Glomerular visceral epithelial cell (primary cell): Measurements from ENCODE around the gene TDRD12.
A peak's percentile ranks its signal among the peaks of the same experiment; 100 is the strongest.
"Not testable (repeated sequence)": the region's sequence is repeated elsewhere in the genome, so short reads cannot be mapped to it uniquely, and the experiment has no call there.

ENCODE experiments used
- DNase-seq: peaks from one replicate; pipeline ENCODE4 v3.0.0-alpha.2; 2016; ENCODE audit errors: extremely low spot score

The TDRD12 gene

DNA sequence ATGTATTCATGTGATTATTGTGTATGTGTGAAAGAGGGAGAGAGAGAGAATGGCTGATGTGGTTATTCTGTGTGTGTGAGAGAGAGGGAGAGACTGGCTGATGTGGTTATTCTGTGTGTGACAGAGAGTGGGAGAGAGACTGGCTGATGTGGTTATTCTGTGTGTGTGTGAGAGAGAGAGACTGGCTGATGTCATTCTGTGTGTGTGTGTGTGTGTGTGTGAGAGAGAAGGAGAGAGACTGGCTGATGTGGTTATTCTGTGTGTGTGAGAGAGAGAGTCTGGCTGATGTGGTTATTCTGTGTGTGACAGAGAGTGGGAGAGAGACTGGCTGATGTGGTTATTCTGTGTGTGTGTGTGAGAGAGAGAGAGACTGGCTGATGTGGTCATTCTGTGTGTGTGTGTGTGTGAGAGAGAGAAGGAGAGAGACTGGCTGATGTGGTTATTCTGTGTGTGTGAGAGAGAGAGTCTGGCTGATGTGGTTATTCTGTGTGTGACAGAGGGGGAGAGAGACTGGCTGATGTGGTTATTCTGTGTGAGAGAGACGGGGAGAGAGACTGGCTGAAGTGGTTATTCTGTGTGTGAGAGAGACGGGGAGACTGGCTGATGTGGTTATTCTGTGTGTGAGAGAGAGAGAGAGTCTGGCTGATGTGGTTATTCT, 26.2 kb downstream of the TDRD12 start:
- peak; percentile 31 for DNase-seq

DNA sequence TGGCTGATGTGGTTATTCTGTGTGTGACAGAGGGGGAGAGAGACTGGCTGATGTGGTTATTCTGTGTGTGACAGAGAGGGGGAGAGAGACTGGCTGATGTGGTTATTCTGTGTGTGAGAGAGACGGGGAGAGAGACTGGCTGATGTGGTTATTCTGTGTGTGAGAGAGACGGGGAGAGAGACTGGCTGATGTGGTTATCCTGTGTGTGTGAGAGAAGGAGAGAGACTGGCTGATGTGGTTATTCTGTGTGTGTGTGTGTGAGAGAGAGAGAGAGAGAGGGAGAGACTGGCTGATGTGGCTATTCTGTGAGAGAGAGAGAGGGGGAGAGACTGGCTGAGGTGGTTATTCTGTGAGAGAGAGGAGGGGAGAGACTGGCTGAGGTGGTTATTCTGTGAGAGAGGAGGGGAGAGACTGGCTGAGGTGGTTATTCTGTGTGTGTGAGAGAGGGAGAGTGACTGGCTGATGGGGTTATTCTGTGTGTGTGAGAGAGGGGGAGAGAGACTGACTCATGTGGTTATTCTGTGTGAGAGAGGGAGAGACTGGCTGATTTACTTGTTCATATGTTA, 27.1 kb downstream of the TDRD12 start:
- DNase-seq, result peak; percentile 40

DNA sequence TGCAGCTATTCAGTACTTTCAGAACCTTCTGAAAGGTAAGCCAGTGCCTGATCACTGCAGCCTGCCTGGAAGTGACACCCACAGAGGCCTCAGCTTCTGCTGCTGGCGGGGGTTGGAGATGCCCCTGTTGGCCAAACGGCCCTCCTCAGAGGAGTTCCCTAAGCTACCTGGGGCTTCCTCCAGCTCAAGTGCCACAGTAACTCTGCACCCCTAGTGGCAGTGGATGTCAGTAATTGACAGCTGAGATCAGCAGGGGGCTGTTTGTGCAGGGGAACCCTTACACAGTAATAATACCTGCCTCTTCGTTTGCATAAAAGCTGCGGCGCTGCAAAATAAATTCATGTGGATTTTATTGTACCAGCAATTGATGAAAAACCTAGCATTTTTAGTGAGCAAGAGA, 28.9 kb downstream of the TDRD12 start:
- no peak for DNase-seq

DNA sequence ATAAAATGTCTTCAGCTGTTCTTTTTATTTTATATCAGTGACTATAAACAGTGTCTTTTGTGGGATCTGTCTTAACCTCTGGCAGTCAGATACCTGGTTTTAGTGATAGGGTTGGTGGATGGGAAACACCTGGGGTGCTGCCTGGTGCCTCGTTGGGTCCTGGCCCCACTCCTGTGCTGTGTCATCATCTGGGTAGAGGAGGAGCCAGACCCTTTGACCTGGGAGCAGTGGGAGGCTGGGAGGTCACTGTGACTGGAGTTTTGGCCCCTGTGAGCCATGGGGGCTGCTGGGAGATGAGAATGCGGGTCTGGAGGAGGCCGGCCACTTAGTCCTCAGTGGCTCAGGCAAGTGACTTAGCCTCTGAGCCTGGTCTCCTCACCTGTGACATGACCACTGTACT, 29.4 kb downstream of the TDRD12 start:
- DNase-seq, result no peak

DNA sequence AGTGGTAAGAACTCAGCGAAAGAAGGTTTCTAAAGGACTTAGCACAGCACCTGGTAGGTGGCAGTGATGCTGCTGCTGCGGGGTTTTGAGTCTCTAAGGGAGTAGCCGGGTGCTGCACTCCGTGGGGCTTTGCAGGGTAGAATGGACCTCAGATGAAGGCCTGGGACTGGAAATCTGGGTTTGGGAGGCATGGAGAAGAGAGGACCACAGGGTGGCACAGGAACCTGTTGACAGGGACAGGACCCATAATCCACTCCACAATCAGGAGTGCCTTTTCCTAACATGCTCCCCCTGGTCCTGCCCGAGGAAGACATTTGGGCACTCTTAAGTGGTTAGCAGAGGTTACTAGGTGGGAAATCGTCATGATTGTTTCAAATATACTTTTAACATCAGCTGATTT, 29.8 kb downstream of the TDRD12 start:
- DNase-seq, result no peak

DNA sequence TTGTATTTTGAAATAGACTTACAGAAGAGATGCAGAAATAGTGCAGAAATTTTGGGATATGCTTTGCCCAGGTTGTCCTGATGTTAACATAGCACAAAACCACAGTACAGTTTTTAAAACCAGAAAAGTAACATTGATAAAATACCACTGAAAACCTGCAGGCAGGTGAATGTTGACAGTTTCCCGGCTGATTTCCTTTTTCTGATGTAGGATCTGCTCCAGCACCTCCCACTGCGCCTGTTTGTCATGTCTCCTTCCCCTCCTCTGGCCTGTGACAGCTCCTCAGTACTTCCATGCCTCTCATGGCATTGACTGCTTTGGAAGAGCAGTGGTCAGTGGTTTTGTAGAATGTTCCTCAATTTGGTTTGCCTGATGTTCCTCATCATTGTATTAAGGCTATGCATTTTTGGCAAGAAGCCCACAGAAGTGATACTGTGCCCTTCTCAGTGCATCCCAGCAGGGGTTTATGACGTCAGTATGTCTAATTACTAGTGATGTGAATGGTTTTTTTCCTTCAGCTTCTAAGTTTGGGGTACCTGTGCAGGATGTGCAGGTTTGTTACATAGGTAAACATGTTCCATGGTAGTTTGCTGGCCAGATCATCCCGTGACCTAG, 31.0 kb downstream of the TDRD12 start:
- no peak for DNase-seq

DNA sequence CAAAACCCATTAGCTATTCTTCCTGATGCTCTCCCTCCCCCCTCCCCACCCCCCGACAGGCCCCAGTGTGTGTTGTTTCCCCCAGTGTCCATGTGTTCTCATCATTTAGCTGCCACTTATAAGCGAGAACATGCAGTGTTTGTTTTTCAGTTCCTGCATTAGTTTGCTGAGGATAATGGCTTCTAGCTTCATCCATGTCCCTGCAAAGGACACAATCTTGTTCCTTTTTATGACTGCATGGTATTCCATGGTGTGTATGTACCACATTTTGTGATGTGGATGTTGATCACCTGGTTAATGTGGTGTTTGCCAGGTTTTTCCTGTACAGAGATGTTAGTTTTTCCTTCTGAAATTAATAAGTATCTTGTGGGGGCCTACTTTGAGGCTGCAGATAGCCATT, 31.5 kb downstream of the TDRD12 start:
- no peak for DNase-seq

DNA sequence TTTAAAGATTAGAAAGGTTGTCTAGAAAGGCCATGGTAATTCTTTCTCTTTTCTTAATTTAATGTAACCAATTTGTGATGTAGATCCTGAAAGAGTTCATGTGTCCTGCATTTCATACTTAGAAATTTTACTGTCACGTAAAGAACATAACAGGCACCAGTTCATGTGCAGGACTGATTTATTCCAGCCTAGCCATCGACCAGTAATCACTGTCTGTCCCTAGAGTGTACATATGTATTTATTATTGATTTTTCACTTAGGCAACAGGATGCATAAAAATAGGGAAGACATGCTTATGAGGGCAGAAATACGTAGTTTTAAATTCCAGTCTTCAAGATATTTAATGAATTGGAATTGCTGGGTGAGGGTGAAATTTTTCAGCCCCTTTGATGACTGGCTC, 37.6 kb downstream of the TDRD12 start:
- DNase-seq, result no peak

DNA sequence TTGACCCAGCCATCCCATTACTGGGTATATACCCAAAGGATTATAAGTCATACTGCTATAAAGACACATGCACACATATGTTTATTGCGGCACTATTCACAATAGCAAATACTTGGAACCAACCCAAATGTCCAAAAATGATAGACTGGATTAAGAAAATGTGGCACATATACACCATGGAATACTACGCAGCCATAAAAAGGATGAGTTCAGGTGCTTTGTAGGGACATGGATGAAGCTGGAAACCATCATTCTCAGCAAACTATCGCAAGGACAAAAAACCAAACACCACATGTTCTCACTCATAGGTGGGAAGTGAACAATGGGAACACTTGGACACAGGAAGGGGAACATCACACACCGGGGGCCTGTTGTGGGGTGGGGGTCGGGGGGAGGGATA, 45.8 kb downstream of the TDRD12 start:
- not testable (repeated sequence) for DNase-seq

DNA sequence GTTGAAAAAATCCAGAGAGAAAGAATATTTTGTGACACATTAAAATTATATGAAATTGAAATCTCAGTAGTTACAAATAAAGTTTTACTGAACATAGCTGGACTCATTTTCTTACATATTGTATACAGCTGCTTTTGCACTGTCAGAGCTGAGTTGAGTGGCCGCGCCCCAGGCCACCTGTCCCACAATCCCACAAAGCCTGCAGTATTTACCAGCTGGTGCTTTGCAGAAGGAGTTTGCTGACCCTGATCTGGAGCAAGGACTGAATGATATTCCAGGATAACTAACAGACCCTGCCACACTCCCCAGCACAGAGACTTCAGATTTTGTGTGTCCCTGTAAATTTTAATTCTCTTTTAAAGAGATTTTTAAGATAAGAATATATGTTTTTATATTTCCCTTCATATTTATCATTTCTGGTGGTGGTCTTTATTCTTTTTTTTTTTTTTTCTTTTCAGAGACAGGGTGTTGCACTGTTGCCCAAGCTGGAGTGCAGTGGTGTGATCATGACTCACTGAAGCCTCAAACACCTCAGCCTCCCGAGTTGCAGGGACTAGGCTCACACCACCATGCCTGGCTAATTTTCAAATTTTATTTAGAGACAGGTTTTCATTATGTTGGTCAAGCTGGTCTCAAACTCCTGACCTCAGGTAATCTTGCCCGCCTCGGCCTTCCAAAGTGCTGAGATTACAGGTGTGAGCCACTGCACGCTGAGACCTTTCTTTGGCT, 48.5 kb downstream of the TDRD12 start:
- DNase-seq, result no peak

DNA sequence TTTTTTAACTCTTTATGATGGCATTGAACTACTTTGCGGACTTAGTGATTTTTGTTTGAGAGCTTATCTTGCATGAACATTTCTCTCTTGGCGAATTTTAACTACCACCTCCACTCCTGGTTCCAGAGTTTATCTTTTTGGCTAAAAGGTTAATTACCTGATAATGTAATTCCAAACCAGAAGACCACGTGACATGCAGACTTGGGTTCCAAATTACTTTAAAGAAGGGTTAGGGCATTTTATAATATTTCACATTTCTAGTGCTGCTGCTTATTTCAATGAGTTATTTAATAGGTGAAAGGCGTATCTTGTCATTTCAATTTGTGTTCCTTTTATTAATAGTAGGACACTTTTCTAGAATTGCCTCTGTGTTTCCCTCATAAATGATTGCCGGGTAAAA, 52.0 kb downstream of the TDRD12 start:
- no peak for DNase-seq

DNA sequence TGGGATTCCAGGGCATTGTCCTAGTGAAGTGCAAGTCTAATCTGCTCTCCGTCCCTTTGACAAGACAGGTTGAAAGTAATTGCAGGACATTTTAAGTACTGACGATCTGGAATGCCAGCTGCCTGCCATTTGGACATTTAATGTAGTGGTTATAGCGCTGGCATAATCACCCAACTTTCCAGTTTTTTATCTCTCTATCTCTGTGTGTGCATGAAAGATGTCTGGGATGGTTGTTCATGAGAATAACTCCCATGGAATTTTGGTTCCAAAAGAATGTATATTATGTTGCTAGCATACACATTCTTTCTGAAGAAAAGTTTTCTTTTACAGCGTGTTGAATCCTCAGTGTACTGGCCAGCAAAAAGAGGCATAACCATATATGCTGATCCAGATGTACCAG, 53.6 kb downstream of the TDRD12 start:
- DNase-seq, result no peak

DNA sequence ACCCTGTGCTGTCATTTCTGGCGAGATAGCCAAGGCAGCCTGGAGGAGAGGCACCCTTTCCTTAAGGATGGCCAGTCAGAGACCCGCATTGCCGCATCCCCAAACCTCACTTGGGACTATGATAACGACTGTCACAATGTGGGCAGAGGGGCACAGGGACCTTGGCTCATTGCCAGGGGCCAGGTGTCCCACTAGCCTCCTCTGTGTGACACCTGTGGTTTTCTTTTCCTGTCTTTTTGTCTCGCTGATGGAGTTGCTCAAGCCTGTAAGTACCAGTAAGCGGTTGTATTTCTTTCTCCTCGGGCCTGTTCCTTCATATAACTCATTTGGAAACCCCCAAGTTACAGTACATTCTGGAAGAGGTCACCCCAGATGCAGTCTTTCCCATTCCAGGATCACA, 59.5 kb downstream of the TDRD12 start:
- DNase-seq, result no peak

DNA sequence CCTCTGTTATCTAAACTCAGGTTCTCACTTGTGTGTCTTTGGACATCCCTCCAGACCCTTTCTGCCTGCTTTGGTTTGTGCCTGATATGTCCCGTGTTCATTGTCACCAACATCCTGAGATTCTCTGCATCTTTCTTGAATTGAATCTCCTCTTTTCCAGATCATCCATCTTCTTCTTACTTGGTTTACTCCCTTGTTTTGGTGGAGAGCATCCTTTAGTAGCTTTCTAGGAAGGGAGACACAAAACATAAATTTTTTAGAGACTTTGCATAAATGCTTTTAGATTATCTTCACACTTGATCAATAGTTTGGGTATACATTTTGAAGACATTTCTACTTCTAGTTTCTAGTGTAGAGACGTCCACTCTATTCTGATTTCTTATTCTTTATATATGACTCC, 61.7 kb downstream of the TDRD12 start:
- DNase-seq, result no peak

DNA sequence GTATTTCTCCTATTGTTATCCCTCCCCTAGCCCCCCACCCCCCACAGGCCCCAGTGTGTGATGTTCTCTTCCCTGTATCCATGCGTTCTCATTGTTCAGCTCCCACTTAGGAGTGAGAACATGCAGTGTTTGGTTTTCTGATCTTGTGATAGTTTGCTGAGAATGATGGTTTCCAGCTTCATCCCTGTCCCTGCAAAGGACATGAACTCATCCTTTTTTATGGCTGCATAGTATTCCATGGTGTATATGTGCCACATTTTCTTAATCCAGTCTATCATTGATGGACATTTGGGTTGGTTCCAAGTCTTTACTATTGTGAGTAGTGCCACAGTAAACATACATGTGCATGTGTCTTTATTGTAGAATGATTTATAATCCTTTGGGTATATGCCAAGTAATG, 62.5 kb downstream of the TDRD12 start:
- DNase-seq, result not testable (repeated sequence)

DNA sequence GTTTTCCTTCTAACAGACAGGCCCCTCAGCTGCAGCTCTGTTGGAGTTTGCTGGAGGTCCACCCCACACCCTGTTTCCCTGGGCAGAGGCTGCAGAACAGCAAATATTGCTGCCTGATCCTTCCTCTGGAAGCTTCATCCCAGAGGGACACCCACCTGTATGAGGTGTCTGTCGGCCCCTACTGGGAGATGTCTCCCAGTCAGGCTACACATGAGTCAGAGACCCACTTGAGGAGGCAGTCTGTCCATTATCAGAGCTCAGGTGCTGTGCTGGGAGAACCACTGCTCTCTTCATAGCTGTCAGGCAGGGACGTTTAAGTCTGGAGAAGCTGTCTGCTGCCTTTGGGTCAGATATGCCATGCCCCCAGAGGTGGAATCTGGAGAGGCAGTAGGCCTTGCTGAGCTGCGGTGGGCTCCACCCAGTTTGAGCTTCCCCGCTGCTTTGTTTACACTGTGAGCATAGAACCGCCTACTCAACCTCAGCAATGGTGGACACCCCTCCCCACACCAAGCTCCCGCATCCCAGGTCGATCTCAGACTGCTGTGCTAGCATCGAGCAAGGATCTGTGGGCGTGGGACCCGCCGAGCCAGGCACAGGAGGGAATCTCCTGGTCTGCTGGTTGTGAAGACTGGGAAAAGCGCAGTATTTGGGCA, 67.7 kb downstream of the TDRD12 start:
- DNase-seq, result not testable (repeated sequence)

DNA sequence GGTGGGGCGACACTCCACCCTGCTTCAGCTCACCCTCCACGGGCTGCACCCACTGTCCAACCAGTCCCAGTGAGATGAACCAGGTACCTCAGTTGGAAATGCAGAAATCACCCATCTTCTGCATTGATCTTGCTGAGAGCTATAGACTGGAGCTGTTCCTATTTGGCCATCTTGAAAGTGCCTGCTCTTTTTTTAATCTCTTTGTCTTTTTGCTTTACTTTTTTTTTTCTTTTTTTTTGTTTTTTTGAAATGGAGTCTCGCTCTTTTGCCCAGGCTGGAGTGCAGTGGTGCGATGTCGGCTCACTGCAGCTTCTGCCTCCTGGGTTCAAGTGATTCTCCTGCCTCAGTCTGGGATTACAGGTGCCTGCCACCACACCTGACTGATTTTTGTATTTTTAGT, 68.3 kb downstream of the TDRD12 start:
- DNase-seq, result not testable (repeated sequence)

DNA sequence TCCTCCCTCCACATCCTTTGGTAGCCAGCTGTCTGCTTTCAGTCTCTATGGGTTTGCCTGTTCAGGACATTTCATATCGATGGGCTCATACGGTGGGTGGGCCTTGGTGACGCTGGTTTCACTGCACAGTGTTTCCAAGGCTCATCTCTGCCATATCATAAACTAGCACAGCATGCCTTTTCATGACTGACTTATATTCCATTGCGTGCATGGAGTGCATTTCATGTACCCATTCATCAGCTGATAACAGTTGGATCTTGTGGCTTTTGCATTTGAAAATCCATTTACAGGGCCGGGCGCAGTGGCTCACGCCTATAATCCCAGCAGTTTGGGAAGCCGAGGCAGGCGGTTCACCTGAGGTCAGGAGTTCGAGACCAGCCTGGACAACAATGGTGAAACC, 69.9 kb downstream of the TDRD12 start:
- DNase-seq, result no peak

DNA sequence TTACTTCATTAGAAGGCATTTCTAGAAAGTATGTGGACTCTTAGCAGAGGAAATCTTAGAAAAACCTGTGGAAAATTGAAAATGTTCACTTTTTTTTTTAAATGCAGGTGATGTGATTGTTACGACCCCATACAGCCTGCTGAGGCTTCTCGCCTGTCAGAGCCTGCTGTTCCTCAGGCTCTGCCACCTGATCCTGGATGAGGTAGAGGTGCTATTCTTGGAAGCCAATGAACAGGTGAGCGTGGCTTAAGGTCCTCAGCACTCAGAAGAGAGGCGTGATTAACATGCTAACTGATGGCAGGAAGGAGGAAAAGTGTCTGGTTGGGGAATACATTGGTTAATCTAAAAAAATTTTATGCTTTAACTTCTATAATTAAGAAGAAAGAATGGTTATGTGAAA, 78.6 kb downstream of the TDRD12 start:
- no peak for DNase-seq

DNA sequence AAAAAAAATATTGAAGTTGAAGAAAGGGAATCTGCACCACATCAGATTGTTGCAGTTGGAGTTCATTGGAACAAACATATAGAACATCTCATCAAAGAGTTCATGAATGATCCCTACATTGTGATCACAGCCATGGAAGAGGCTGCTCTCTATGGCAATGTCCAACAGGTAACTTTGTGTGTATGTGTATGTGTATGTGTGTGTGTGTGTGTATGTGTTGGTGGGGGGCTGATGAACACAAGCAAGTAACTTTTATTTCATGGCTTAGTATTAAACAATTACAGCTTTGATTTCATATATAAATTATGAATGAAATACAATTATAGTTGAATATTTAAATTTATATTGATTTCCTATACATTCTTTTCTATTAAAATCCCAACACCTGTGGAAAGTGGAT, 80.6 kb downstream of the TDRD12 start:
- no peak for DNase-seq

DNA sequence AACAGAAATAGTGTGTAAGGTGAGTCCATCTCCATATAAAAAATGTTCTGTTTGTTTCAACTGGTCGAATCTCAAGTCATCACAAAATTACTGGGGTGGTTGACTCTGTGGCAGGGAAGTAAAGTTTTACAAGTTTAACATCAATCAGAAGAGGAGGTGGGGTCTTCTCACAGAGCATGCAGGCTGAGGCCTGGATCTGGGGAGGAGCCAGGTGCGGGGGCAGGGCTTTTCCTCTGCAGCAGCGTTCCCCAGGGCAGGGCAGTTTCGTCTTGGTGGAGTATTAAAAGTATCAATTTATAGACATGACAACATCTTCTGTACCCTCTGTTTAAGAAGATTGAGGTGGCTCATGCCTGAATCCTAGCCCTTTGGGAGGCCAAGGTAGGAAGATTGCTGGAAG, 81.2 kb downstream of the TDRD12 start:
- no peak for DNase-seq

DNA sequence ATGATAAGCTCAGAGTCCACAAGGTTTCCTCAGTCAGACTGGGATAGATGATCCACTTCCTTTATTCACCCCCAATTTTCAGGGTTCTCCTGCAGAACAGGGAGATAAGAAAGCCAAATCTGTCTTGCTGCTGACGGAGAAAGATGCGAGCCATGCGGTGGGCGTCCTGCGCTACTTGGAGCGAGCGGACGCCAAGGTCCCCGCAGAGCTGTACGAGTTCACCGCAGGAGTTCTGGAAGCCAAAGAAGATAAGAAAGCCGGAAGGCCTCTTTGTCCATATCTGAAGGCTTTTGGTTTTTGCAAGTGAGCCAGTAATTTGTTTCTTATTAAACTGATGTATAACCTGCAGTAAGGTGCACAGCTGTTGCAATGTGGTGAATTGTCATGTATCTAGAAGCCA, 83.3 kb downstream of the TDRD12 start:
- no peak for DNase-seq
